ENCODE data around the gene PRCC.

PRCC gene

GRCh38 chr1:156812293-156812990 is 45.1 kb downstream of the PRCC start:
- DNase-seq: no peak
- Histone ChIP-seq H3K36me3 (no peaks in the 10 kb centered on the region), H3K4me3 (ENCODE audit: low read depth, low read length) (no peak overlapping the region), H3K4me1 (peaks cover 10% of the 10 kb centered on the region), H3K27me3 (no peaks in the 10 kb centered on the region), H3K9me3 (no peaks in the 10 kb centered on the region)
- TF ChIP-seq CTCF (IDR thresholded peaks at IDR 0.05; ENCODE audit: low read depth, low read length): no peak

- Histone ChIP-seq H3K4me1 (peaks cover 10% of the 10 kb centered on the region), H3K27me3 (no peaks in the 10 kb centered on the region)
- TF ChIP-seq CTCF (IDR thresholded peaks at IDR 0.05; ENCODE audit: low read depth, low read length): no peak
Measured at GRCh38 chr1:156813298-156813697, 46.0 kb downstream of the PRCC start.

GRCh38 chr1:156813750-156814570 is 46.6 kb downstream of the PRCC start:
- peak; percentile 49 for DNase-seq
- Histone ChIP-seq H3K9me3 (no peaks in the 10 kb centered on the region), H3K4me1 (peaks cover 10% of the 10 kb centered on the region), H3K36me3 (no peaks in the 10 kb centered on the region), H3K27me3 (no peaks in the 10 kb centered on the region), H3K4me3 (ENCODE audit: low read depth, low read length) (peak overlapping the region; percentile 15)
- peak; percentile 35 for TF ChIP-seq CTCF (IDR thresholded peaks at IDR 0.05; ENCODE audit: low read depth, low read length)

More at GRCh38 chr1:156813298-156813697, 46.0 kb downstream of the PRCC start:
- Histone ChIP-seq H3K9me3 (no peaks in the 10 kb centered on the region), H3K36me3 (no peaks in the 10 kb centered on the region), H3K4me3 (ENCODE audit: low read depth, low read length) (no peak overlapping the region)
- DNase-seq: no peak

- Histone ChIP-seq H3K36me3 (no peaks in the 10 kb centered on the region), H3K4me1 (peaks cover 10% of the 10 kb centered on the region), H3K27me3 (no peaks in the 10 kb centered on the region), H3K4me3 (ENCODE audit: low read depth, low read length) (no peak overlapping the region), H3K9me3 (no peaks in the 10 kb centered on the region)
- no peak for TF ChIP-seq CTCF (IDR thresholded peaks at IDR 0.05; ENCODE audit: low read depth, low read length)
- DNase-seq: no peak
Measured at GRCh38 chr1:156814571-156815260, 47.4 kb downstream of the PRCC start.

GRCh38 chr1:156815307-156815826 is 48.0 kb downstream of the PRCC start:
- no peaks in the 10 kb centered on the region for H3K27me3 ChIP-seq
- peaks cover 10% of the 10 kb centered on the region for H3K4me1 ChIP-seq
- no peak for DNase-seq
- TF ChIP-seq CTCF (IDR thresholded peaks at IDR 0.05; ENCODE audit: low read depth, low read length): 0 out of 2 replicates have a peak, but pooled peaks have one; percentile 13
- H3K36me3 ChIP-seq: no peaks in the 10 kb centered on the region
- no peak overlapping the region for H3K4me3 ChIP-seq (ENCODE audit: low read depth, low read length)
- no peaks in the 10 kb centered on the region for H3K9me3 ChIP-seq

Data from BE2C (cell line).